PC-3 (cell line): Measurements from ENCODE around the gene PKDCC.

Experiments
- CTCF ChIP-seq: fragments of 300-600 bp; sonication (generic); conservative IDR thresholded peaks from 2 replicates; pipeline ENCODE4 v1.5.1; 2017; ENCODE audit warnings: antibody characterized with exemption, low read depth, mild to moderate bottlenecking, low read length
- EZH2 ChIP-seq: fragments of 300-600 bp; sonication (generic); IDR thresholded peaks from one replicate; pipeline ENCODE4 v1.6.1; 2017; ENCODE audit warnings: antibody characterized with exemption, mild to moderate bottlenecking, low read length; ENCODE audit not compliant: unreplicated experiment

GRCh38 chr2:42029639-42030199 lies 18.1 kb upstream of the PKDCC start:
- no peak for TF ChIP-seq CTCF
- TF ChIP-seq EZH2 = no peak
